HuH-7 (cell line): ENCODE data around the gene FOXP1.
"Not testable (repeated sequence)": the region's sequence is repeated elsewhere in the genome, so short reads cannot be mapped to it uniquely, and the experiment has no call there.

Experiments used
- DNase-seq: peaks from one replicate; pipeline ENCODE4 v3.0.0; 2011; ENCODE audit warnings: low spot score

FOXP1 gene

DNA sequence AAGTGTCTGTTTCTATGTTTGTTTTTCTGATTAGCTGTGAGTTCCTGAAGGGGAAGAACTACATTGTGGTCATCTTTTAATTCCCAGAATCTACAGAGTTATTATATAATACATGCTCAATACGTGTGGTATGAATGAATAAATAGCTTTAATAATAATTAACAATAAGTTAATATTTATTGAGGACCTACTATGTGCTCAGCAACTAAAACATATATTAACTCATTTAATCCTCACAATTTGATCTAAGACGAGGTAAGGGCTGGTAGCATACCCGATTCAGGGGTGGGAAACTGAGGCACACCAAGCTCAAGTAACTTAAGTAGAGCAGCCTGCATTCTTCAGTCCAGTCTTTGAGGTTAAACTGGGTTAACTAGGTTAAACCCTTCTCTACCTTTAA is 553.8 kb downstream of the FOXP1 start:
- no peak for DNase-seq

DNA sequence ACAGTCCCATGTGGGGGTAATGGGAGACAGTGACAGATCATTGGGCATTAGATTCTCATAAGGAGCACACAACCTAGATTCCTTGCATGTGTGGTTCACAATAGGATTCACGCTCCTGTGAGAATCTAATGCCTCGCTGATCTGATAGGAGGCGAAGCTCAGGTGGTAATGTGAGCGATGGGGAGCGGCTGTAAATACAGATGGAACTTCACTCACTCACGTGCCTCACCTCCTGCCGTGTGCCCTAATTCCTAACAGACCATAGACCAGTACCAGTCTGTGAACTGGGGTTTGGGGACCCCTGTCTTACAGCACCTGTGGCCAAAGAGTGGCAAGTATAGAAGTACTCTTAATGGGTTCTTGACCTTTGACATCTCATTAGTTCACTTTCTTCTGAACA is 554.7 kb downstream of the FOXP1 start:
- no peak for DNase-seq

DNA sequence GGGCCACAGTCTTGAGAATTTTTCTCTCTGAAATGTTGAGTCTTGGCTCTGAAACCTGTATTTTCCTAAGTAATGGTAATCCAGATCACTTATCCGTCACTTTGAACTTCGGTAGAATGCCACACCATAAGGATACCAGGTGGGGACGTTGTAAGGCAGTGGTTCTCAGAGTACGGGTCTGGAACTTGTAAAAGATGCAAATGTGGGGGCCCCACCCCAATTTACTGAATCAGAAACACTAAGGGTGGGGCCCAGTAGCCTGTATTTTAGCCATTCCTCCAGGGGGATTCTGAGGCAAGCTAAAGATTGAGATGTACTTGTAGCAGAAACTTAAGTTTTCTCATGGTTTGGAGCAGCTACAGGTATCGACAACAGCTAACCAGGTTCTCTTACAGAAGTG is 555.3 kb downstream of the FOXP1 start:
- no peak for DNase-seq

DNA sequence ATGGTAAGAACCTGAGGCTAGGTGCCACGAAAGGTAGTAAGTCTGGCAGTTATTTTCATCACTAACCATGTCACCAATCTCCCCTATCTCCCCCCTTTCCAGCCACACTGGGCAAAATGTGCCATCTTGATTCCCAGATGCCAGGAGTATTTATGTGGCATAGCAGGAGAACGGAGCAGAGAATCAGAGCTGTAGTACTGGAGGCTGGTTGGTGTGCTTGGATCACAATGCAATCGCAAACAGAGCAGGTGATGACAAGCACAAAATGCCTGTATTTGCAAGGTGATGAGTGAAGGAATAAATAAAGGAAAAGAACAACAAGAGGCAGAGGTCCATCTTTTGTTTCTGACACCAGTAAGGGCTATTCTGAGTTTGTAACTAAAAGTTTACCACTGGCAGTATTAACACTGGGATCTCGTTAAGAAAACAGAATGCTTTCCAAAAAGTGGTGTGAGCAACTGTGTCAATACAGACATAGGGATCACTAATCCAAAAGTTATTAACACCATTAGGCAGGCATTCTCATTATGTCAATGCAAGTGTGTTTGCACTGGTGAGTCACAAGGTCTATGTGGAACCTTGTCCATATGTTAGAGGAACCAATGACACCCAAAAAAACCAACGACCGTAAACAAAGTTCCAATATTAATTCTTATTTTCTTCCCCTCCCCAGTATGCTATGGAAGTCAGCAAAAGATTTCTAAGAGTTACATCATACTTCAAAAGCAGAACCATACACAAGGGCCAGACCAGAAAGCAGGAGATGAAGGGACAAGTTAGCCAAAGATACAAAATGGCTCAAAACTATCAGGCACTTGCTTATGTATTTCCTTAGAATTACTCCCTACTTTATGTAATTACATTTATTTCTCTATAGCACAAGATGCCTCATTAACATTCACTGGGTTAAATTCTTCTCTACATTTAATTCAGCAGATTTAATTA is 556.6 kb downstream of the FOXP1 start:
- no peak for DNase-seq

DNA sequence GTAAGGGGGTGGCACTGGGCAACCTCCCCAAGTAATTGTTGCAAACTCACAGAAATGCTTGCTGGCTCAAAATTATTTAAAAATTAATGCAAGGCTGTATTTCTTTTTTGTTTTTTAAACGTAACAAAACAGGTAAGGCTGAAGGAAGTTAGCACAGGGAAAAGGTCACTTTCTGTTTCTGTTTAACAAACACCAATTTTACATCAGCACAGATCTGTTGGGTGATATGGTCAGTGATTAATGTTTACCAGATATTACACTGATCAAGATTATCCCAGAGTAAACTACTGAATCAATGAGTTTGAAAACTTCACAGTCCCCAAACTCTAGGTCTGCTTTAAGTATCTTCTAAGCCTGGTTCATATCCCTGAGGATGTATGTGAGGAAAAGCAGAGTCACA is 558.0 kb downstream of the FOXP1 start:
- no peak for DNase-seq

DNA sequence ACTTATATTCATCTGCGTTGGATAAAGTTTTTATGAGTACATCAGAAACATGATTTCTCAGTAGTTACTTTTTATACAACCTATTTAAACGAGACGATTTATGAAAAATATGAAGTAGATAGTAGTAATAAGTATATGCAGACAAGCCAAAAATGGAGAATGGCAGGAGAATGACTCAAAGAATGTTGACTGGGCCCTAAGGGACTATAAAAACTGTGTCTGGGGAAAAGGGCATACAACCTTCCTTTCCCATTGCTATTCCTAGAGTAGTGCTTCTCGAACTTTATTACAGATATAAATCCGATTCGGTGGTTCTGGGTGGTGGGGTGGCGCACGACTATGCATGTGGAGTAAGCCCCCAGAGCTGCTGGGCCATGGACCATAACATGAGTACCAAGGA is 558.5 kb downstream of the FOXP1 start:
- no peak for DNase-seq

DNA sequence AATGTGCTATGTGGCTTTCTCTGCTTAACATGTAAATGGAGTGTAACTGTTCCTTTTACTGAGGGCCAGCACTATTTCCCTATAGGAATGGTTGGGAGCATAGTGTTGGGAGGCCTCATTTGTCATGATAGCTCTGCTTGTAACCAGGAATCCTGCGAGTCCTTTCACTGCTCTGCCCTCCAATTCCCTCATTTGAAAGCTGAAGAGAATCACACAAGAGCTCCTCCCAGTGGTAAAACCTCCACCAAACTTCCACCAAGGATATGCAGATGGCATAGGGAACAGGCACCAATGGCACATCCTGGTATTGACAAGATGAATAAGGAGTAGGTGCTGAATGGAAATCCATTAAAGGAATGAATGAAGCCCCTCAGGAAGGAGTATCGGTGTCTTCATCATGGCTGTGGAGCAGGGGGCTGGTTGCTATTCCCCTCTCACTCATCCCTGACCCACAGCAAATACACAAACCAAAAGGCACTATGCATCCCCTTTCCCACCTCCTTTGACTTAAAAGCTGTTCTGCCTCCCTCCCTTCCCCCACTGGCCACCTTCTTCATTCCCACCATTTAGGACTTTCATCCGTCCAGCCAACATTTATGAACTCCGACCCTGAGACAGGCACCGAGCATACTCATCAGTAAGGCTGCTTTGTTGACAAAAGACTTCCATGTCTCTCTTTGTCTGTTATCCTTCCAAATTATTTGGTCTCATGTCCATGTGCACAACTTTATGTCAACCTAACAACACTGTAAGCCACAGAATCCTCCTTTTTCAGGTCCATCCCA is 560.8 kb downstream of the FOXP1 start:
- no peak for DNase-seq

DNA sequence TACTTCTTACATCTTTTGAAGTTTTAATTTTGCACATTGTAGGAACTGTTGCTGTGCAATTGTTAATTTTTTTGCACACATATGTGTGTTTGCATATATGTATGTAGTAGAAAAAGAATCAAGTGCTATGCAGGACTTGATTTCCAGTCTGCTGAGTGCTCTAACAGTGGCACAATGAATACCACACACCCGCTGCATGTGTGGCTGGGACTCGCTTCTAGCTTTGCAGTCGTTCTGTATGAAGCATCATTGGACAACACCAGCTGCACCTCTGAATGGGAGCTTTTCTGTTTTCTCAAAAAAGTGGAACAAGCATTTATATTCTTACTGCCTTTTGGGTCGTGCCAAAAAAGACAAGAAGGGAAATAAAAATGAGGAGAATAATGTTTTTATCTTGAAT is 564.7 kb downstream of the FOXP1 start:
- DNase-seq, result no peak

DNA sequence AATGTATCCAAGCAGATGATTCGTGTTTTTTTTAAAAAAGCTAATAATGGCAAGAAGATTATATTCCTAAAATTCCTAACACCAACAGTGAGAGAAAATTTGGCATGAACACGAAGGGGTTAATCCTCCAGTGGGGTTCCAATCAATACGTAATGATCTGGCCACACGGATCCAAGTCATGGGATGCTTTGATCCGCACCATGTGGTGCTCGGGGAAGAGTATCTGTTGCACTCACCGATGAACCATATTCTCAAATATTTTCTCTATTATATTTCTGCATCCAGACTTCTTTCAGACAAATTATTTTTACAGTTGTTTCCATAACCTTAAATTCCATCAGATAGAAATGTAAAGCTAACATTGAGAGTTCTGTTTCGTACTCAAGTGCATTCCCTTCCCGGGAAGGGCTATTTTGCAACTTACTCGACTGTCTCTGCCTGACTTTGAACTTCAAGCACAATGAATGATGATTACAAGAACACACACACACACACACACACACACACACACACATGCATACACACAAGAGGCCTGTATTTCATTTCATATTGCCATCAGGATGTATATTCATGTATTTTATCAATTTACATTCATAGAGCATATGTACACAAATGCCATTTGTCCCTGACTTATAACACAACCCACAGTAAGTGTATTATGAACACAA is 567.2 kb downstream of the FOXP1 start:
- no peak for DNase-seq

DNA sequence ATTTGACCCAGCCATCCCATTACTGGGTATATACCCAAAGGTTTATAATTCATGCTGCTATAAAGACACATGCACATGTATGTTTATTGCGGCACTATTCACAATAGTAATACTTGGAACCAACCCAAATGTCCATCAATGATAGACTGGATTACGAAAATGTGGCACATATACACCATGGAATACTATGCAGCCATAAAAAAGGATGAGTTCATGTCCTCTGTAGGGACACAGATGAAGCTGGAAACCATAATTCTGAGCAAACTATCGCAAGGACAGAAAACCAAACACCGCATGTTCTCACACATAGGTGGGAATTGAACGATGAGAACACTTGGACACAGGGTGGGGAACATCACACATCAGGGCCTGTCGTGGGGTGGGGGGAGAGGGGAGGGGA is 568.9 kb downstream of the FOXP1 start:
- DNase-seq, result not testable (repeated sequence)

DNA sequence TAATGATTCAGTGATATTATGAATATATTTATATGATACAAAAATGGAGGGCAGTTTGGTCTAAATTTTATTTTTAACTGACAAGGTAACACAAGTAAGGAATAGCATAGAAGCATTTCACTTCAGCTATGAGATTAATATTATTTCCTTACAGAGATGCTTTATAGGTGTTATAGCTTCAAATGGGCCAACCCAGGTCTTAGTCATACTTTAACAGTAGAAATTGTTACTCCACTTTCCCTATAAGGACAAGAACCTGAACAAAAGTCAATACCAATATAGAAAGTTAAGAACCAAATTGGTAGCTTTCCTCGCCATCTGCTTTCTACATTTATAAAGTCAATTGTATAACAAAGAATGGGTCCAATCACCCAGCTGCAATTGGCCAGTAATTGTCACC is 570.6 kb downstream of the FOXP1 start:
- DNase-seq, result no peak

DNA sequence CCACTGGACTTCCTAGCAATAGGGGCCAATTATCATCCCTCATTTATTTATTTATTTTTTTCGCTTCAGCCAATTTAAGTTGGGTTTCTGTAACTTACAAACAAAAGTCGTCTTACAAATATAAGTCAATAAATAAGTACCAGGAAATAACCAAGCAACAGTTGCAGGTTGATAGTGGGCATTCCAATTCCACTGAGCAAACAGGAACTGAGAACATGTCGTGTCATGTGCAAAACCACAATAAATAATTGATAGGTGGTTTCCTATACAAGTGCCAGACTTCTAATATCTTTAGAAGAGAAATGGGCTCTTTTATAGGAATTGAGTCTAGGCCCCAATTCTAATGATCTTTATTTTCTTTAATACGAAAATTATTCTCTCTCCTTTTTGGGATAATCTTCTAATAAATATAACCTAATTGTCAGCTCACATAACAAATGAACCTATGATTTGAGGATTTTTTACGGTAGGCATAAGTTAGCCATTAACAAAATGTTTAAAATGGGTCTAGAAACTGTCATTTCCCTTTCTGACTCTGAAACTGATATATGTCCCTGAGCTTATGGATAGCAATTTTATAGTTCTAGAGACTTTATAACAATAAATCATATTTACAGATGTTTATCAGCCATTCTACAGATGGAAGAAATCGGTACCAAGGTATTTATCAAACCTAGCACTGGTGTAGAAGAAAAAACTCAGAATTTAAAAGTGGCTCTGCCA is 571.8 kb downstream of the FOXP1 start:
- DNase-seq, result no peak

DNA sequence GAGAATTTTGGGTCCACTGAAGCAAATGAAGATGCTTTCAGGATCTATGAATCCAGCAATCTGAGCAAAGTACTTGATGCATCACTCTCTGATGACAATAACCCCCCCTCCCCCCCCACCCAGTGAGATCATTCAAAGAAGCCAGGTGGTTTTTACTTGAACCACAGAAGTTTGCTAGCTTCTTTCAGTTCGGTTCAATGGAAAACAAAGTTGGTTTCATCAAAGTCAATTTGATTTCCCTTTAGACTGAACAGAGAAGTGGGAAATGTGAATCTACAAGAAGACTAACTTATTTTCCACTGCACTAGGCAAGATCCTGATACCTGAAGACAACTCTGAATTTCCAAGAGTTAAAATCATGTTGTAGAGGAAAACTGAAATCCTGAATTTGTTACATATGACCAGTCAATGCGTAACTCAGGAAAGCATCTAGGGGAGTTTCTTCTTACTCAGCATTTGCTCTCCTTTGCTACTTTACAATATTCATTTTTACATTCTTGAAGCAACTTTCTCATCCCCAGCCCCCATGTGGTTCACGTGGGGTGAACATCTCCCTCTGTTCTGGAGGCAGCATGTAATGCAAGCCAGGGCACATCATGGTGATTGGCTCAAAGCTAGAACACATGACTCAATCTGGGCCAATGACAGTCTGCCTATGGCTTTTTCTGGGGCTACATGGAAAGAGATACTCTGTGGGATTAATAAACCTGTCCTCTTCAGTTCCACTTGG is 572.6 kb downstream of the FOXP1 start:
- no peak for DNase-seq

DNA sequence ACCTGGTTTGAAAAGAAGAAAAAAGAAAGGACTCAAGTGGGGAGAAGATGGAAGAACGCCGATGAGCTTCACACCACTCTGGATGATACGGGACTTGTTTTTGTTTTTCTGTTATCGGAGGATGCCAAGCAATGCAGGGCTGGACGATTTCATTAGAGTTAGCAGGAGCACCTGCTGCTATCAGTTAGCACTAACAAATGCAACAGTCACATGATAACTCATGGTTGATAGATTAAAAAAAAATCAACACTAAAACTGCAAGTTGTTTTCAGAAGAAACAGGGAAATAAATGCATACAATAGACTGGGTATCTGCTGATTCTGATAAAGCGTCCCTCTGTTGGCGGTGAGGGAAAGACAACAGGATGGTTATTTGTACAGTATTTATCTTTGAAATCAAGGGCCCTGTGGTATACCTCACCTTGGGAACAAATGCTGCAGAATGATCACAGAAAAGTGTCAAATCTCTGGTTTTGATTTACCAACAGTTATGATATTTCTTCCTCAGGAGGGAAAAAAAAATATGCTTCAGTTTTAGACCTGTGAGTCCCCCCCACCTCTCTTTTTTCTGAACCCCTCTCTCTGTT is 575.1 kb downstream of the FOXP1 start:
- DNase-seq, result no peak

DNA sequence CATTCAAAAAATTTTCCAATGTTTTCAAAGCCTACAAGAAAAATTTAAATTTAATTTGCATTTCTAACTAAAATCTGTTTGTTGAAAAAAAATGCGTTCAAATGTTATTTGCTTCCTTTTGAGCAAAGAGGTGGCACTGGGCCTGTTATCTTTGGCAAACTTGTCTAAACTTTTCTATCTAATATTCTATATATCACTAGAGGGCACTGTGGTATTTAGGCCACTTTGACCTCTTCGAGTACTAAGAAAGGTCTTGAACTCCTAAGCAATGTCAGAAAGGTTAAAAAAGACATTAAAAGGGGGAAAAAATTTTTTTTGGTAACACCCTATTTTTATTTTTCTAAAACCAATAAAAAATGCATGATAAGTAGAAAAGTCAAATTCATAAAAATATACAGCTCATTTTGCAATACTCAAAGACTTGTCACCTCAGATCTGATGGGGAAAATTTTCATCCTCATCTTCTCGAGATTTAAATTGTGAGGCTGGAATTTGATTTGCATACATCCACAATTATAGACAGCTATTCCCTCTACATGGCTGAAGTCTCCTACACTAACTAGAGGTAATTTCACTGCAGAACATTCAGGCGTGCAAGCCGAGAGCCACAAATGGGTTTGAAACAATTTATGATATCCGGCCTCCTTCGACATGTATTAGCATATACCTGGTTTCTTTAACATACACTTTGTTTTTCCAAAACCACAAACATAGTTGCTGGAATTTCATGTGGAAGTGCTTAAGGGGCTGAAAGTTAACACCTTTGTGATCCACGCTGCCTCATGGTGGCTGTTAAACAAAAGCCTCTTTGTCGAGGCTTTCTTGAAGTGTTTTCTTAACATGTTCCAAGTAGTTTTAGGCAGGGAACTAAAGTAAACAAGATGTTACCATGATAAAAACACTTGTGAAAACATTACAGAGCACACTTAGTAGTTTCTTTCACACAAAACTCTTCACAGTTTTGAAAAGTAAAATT is 576.4 kb downstream of the FOXP1 start:
- no peak for DNase-seq

DNA sequence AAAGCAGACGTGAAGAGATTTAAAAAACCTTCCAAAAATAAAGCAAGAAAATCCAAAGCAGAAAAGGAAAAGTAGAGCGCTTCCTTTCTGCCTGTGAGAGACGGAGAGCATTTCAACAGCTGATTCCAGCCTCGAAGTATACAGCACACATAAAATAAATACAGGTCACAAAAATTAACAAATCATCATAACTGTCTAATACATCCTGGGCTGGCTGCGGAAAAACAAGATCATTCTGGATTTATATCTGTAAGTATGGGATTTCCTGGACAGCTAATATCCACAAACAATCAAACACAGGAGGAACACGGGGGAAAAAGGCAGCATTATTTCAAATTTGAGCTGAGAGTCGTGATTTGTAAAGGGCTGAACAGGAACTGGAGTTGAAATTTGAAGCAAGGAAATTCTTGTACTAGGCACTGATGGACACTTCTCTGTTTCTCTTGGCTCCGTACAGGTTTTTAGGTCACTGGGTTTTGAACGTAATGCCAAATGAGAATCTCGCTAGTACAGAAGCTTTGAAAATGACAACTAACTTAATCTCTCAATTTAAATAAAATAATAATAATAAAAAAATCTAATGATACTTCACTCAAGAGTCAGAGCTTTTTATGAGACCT is 577.7 kb downstream of the FOXP1 start:
- DNase-seq, result no peak

DNA sequence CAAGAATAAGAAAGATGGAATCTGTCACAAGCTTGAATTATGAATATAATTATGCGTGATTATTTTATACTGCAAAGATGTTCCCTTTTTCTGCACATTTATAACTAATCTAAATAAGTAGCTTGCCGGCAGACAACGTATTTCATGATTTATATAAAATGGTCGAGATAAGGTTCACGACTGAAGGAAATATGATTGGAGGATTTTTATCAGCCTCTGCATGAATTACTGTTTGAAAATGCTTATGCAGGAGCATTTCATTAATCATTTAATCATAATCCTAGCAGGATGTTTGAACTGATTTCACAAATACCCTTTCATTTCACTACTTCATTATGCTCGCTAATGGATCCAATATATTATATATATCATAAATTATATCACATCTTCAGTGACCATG is 580.0 kb downstream of the FOXP1 start:
- DNase-seq, result no peak

DNA sequence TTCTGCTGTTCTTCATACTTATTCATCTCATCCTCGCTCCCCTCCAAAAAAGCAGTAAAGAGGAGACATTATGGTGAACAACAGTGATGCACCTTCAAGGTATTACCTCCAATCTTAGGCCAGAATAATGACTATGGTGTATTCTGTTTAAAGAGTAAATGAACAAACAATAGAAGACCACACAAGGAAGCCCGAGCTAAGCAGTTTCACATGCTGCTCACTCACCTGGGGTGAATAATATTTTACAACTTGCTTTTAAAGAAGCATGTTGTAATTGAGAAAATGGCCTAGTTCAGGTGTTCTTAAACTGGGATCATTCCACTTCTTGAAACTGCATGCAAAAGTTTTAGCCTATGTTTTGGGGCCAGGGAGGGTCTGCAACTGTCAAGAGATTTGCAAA is 581.2 kb downstream of the FOXP1 start:
- no peak for DNase-seq

DNA sequence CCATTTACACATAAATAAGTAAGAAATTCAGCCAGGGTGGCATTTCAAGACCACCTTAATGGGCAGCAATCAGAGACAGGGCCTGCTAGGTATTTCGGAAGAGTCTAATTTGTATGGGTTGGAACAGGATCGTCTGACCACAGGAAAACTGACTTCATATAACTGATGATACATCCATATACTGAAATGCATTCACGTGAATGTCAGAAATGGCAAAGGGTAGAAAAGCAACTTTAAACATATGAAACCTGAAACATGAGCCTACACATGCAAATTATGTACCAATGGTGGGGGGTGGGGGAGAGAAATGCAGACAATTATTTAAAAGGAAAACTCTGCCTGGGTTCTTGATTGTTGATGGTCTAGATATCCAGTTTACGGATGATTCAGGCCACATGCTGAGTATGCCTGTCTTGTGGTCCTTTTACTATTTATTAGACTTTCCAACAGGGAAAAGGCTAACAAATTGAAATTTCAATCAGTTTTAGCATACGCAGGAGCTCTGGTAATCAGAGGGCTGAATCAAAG is 582.2 kb downstream of the FOXP1 start:
- DNase-seq, result no peak
